Stimulated activated CD8-positive, alpha-beta memory T cell treated with anti-CD3 and anti-CD28 coated beads, Interleukin-12 subunit alpha, Interleukin-12 subunit beta, amount 100 ng/mL, for 24 hours (primary cell): ENCODE measurements around the gene YTHDF1.
"Not testable (repeated sequence)": the region's sequence is repeated elsewhere in the genome, so short reads cannot be mapped to it uniquely, and the experiment has no call there.

Source experiments
- DNase-seq: peaks from one replicate; pipeline ENCODE4 v3.0.0-alpha.2; 2020; ENCODE audit errors: extremely low read depth

The YTHDF1 gene

GRCh38 chr20:63216041-63216848 is at the start of gene YTHDF1:
YTHDF1 (minus strand) TSS chr20:63216131; CDS start chr20:63215892, 239 bp downstream.
- DNase-seq = peak; percentile 87

- no peak for DNase-seq
Observed at GRCh38 chr20:63264519-63264918, 48.6 kb upstream of the YTHDF1 start.

GRCh38 chr20:63264000-63264399 is 48.1 kb upstream of the YTHDF1 start:
- no peak for DNase-seq

- no peak for DNase-seq
Observed at GRCh38 chr20:63262836-63263235, 46.9 kb upstream of the YTHDF1 start.

DNA sequence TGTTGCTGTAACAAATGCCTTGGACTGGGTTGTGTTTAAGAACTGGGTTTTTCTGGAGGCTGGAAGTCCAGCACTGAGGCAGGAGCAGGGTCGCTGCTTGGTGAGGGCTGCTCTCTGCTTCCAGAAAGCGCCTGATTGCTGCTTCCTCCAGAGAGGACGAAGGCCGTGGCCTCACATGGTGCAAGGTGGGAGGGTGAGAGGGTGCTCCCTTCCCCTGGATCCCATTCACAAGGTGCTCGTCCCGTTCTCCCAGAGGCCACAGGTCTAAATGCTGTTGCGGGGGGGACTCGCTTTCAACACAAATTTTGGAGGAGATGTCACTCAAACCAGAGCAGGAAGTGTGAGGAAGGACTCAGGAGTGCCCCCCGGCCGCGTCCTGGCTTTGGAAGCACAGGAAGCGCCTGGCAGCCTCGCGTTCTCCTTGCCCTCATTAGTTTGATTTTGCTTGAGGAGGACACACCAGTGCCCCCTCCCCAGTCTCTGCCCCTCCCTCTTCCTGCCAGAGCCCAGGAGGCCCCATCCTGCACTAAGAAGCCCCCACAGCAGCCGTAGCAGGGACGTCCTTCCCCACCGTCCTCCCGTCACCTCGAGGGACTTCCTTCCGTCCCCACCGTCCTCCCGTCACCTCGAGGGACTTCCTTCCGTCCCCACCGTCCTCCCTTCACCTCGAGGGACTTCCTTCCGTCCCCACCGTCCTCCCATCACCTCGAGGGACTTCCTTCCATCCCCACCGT is 46.0 kb upstream of the YTHDF1 start:
- no peak for DNase-seq

DNA sequence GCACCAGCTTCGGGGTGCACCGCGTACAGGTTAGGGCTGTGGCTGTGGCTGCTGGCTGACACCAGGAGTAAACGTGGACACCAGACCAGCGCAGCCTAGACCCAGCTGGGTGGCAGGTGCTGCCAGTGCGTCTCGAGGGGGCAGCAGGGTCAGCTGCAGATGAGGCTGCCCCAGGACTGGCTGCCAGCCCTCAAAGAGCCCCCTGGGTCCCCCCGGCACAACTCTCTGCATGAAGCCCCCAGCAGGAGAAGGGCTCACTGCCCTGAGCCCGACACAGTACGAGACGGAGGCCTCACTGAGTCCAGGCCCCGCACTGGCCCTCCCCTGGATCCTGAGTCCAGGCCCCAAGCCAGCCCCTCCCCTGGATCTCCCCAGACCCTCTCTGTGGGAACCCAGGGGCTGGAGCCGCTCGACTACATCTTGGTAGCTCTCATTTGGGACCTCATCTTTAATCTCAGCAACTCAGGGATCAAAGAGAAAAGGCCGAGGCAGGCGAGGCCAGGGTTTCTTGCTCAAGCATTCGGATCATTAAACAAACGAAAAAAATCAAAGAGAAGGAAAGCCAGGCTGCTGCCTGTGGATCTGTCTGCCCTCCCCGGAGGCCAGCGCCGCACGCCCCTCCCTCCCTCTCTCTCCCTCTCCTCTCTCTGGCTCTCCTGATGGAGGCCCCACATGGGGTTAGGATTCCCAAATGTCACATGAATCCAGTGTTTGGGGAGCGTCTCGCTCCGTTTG is 45.3 kb upstream of the YTHDF1 start:
- no peak for DNase-seq

GRCh38 chr20:63260521-63260920 is 44.6 kb upstream of the YTHDF1 start:
- DNase-seq = no peak

DNA sequence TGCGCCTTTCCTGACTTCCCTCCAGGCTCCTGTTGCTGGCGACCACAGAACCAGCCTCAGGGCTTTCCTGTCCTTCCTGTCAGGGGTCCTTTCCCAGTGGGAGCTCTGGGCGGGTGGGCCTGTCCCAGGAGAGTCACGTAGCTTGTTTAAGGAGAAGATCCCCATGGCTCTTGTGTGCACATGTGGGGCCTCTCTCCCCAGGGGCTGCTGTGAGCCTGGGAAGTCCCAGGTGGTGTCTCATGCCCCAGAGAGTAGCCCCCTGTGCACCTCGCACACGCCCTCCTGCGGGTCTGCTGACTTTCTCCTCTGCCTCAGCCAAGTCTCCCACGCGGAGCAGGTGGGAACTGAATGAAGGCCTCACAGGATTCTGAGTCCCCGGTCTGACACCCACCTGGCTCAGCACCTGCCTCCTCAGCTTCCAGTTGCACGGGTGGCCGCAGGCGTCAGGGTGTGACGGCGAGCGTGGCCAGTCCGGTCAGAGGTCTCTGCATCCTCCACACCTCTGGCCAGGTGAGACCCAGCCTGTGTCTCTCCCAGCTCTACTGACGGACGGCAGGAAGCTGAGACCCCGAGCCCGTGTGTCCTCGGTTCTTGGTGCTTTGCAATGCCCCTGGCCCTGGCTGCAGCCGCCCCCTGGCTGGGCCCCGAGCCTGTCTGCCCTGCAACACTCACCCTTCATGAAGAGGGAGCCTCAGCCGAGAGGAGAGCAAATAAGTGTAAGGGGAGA is 44.0 kb upstream of the YTHDF1 start:
- DNase-seq = no peak

DNA sequence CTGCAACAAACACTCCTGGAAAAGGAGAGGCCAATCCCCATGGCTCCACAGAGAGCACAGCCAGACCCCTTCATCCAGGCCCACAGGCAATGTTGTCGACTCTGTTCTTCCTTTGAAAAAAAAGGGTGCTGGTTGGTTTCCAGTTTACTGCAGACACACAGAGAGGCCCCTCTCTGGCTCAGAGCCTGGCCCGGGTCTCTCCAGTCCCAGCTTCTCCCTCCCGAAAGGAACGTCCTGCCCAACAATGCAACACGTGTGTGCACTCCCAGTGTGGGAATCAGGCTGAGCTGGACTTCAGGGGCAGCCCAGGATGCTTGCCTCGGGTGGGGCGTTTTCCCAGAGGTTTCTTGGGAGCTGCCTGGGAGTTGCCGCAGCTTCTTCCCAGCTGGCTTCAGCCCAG is 42.9 kb upstream of the YTHDF1 start:
- no peak for DNase-seq

DNA sequence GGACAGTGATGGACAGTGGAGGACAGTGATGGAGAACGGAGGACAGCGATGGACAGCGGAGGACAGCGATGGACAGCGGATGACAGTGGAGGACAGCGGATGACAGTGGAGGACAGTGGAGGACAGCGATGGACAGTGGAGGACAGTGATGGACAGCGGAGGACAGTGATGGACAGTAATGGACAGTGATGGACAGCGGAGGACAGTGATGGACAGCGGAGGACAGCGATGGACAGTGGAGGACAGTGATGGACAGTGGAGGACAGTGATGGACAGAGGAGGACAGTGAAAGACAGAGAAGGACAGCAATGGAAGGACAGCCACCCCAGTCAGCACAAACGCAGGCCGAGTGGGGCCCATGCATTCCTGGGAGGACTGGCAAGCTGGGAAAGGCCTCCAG is 41.7 kb upstream of the YTHDF1 start:
- no peak for DNase-seq

GRCh38 chr20:63256954-63257353 is 41.0 kb upstream of the YTHDF1 start:
- DNase-seq = no peak

GRCh38 chr20:63255931-63256704 is 40.2 kb upstream of the YTHDF1 start:
- no peak for DNase-seq

DNA sequence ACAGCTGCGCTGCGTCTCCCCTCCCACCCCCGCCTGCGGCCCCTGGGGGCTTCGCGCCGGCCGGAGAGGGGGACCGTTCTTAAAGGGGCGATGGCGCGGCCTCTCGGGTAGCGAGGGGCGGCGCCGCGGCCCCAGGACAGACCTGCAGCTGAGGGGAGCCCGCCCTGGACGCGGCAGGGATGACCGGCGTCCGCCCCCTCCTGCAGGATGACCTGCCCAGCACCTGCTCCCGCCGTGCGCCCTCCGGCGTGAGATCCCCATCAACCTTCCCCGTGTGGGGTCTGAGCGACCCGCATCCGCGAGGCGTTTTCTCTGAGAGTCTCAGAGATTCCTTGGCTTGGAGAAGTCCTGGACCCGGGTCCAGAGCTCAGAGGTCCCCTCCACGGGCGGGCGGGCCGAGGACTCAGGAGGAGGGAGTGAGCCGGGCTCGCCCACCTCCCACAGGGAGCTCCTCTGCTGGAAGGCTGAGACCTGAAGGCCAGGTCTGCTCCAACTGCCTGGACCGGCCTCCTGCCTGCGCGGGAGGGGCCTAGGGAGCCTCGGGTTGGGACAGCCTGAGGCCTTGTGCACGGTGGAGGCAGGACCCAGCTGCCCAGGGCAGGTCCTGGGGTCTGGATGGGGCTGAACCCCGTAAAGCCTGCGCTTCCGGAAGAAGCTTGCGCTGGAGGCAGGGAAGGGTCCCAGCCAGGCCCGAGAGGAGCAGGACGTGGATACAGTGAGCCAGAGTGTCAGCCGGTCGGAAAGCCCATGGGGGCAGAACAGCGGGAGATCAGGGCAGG is 38.9 kb upstream of the YTHDF1 start:
- DNase-seq = no peak

- DNase-seq = no peak
Observed at GRCh38 chr20:63254232-63254605, 38.3 kb upstream of the YTHDF1 start, which contains the start of gene NKAIN4. NKAIN4 (minus strand) TSS chr20:63254463; CDS start chr20:63254450, 13 bp downstream.

DNA sequence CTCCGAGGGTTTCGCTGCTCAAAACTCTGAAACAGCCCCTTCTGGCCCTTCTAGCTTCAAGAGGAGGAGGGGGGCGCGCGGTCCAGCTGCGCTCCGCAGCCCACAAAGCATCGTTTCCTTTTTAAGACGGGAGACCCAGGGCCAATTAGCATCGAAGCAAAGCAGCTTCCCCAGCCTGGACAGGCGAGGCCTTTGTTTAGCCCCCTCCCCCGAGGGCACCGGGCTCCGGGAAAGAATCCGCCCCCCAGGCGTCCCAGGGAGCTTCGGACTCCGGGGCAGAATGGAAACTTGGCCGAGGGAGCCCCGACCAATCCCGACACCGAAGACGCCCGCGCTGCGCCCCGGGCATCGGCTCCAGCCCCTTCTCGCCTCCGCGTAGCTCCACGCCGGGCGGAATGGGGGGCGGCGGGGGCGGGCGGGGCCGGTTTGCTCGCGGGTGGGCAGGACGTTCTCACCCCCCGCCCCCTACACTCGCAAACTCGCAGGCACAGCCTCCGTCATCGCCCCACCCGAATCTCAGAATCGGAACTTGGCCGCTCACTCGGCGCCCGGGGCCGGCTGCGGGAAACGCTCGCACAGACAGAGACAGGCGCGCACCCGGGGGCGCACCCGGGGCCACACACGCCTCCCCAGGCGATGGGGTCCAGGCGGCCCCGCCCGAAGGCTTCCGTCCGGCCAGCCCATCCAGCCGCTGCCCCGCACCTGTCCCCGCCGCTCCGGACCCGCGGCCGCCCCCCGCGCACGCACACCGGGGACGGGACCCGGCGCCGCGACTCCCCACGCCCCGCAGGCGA is 37.7 kb upstream of the YTHDF1 start:
- no peak for DNase-seq

GRCh38 chr20:63253065-63253437 is 37.1 kb upstream of the YTHDF1 start:
- DNase-seq = no peak

GRCh38 chr20:63252284-63252711 is 36.4 kb upstream of the YTHDF1 start:
- DNase-seq = no peak

DNA sequence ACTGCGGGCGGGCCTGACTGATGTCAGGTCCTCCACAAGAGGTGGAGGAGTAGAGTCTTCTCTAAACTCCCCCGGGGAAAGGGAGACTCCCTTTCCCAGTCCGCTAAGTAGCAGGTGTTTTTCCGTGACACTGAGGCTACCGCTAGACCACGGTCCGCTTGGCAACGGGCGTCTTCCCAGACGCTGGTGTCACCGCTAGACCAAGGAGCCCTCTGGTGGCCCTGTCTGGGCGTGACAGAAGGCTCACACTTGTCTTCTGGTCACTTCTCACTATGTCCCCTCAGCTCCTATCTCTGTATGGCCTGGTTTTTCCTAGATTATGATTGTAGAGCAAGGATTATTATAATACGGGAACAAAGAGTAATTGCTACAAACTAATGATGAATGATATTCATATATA is 35.4 kb upstream of the YTHDF1 start:
- DNase-seq = not testable (repeated sequence)

- no peak for DNase-seq
Observed at GRCh38 chr20:63249891-63250290, 34.0 kb upstream of the YTHDF1 start.
